Ectodermal cell (in vitro differentiated cells): ENCODE data around the gene DNAH17.

Experiments
- H3K27ac ChIP-seq: 2 replicates; pipeline ENCODE4 v1.7.0; 2013; ENCODE audit warnings: mild to moderate bottlenecking, low read depth, low read length; ENCODE audit not compliant: insufficient read depth, poor library complexity, severe bottlenecking
- H3K27me3 ChIP-seq: 2 replicates; pipeline ENCODE4 v1.7.0; 2013; ENCODE audit warnings: mild to moderate bottlenecking, low read length; ENCODE audit not compliant: insufficient read depth, control insufficient read depth, poor library complexity, severe bottlenecking
- H3K36me3 ChIP-seq: one replicate; pipeline ENCODE4 v1.7.0; 2013; ENCODE audit warnings: low read length; ENCODE audit not compliant: control insufficient read depth, insufficient read depth
- H3K4me1 ChIP-seq: one replicate; pipeline ENCODE4 v1.7.0; 2013; ENCODE audit warnings: low read length; ENCODE audit not compliant: control insufficient read depth, insufficient read depth
- H3K4me3 ChIP-seq: 2 replicates; pipeline ENCODE4 v1.7.0; 2013; ENCODE audit warnings: low read depth, low read length, control low read depth; ENCODE audit not compliant: insufficient read depth
- H3K9me3 ChIP-seq: 2 replicates; pipeline ENCODE4 v1.7.0; 2013; ENCODE audit warnings: mild to moderate bottlenecking, low read length, moderate library complexity; ENCODE audit not compliant: control insufficient read depth
- WGBS, 2 experiments: methylation state at CpG; one replicate each; pipeline ENCODE4 v1.1.7; 2013; ENCODE audit warnings: missing lambda C conversion rate in 2 of 2; 5-methylcytosine and 5-hydroxymethylcytosine counted together

Gene DNAH17

GRCh38 chr17:78525511-78526160 is 51.6 kb downstream of the DNAH17 start:
- H3K4me1 ChIP-seq: no peaks in the 10 kb centered on the region
- H3K36me3 ChIP-seq: no peaks in the 10 kb centered on the region
- no peak overlapping the region for H3K27ac ChIP-seq
- H3K9me3 ChIP-seq: no peaks in the 10 kb centered on the region
- WGBS, 2 experiments: 94 to 96% methylated on average over 17 of the region's 17 CpGs
- H3K4me3 ChIP-seq: no peak overlapping the region
- H3K27me3 ChIP-seq: no peaks in the 10 kb centered on the region

- Histone ChIP-seq H3K27ac (no peak overlapping the region), H3K9me3 (no peaks in the 10 kb centered on the region), H3K27me3 (no peaks in the 10 kb centered on the region), H3K4me1 (no peaks in the 10 kb centered on the region), H3K36me3 (no peaks in the 10 kb centered on the region), H3K4me3 (no peak overlapping the region)
- WGBS, 2 experiments: 93 to 94% methylated on average over 23 of the region's 23 CpGs
Observed at GRCh38 chr17:78524870-78525510, 52.2 kb downstream of the DNAH17 start.

DNA sequence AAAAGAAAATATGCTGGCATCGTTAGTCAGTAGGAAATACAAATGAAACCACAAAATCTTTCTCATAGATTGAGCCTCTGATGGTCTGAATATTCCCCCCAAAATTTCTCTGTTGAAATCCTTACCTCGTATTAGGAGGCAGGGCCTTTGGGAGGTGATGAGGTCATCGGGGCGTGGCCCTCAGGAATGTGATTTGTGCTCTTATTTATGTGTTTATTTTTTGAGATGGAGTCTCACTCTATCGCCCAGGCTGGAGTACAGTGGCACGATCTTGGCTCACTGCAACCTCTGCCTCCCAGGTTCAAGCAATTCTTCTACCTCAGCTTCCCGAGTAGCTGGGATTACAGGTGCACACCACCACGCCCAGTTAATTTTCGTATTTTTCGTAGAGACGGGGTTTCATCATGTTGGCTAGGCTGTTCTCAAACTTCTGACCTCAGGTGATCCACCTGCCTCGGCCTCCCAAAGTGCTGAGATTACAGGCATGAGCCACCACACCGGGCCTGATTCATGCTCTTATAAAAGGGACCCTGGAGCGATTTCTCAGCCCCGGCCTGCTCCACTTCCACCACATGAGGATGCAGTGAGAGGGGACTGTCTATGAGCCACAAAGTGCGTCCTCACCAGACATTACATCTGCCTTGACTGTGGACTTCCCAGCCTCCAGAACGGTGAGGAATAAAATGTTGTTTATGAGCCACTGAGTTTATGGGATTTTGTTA is 53.1 kb downstream of the DNAH17 start:
- no peaks in the 10 kb centered on the region for H3K27me3 ChIP-seq
- no peak overlapping the region for H3K27ac ChIP-seq
- no peak overlapping the region for H3K4me3 ChIP-seq
- 91 to 93% methylated on average over 17 of the region's 17 CpGs for WGBS, 2 experiments
- H3K9me3 ChIP-seq: no peaks in the 10 kb centered on the region
- H3K4me1 ChIP-seq: no peaks in the 10 kb centered on the region
- H3K36me3 ChIP-seq: no peaks in the 10 kb centered on the region

- H3K4me1 ChIP-seq: no peaks in the 10 kb centered on the region
- H3K9me3 ChIP-seq: no peaks in the 10 kb centered on the region
- H3K4me3 ChIP-seq: no peak overlapping the region
- 93 to 94% methylated on average over 16 of the region's 16 CpGs for WGBS, 2 experiments
- H3K27me3 ChIP-seq: no peaks in the 10 kb centered on the region
- no peak overlapping the region for H3K27ac ChIP-seq
- H3K36me3 ChIP-seq: no peaks in the 10 kb centered on the region
Observed at GRCh38 chr17:78522031-78522809, 55.0 kb downstream of the DNAH17 start.

- no peaks in the 10 kb centered on the region for H3K27me3 ChIP-seq
- 91 to 93% methylated on average over 2 of the region's 2 CpGs for WGBS, 2 experiments
- no peaks in the 10 kb centered on the region for H3K36me3 ChIP-seq
- no peak overlapping the region for H3K4me3 ChIP-seq
- no peak overlapping the region for H3K27ac ChIP-seq
- H3K4me1 ChIP-seq: no peaks in the 10 kb centered on the region
- H3K9me3 ChIP-seq: no peaks in the 10 kb centered on the region
Observed at GRCh38 chr17:78517421-78517820, 59.8 kb downstream of the DNAH17 start.

DNA sequence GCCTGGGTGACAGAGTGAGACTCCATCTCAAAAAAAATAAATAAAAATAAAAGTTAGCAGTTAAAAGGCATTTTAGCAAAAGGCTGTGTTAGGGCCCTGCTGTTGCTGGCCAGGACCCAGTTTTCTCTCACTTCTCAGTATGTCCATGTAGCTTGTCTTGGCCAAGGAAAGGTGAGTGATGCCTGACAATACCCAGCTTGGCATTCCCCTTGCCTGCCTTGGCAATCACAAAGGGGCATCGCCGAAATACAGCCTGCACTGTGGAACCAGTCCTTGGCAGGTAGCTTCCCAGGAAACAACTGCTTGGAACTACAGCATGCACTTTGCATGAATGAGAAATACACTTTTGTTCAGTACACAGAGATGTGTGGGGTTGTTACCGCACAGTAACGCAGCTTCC is 61.7 kb downstream of the DNAH17 start:
- Histone ChIP-seq H3K4me1 (no peaks in the 10 kb centered on the region), H3K9me3 (no peaks in the 10 kb centered on the region), H3K4me3 (no peak overlapping the region), H3K27me3 (no peaks in the 10 kb centered on the region), H3K27ac (no peak overlapping the region), H3K36me3 (no peaks in the 10 kb centered on the region)
- 80 to 96% methylated on average over 2 to 4 of the region's 4 CpGs for whole genome bisulfite sequencing, 2 experiments

DNA sequence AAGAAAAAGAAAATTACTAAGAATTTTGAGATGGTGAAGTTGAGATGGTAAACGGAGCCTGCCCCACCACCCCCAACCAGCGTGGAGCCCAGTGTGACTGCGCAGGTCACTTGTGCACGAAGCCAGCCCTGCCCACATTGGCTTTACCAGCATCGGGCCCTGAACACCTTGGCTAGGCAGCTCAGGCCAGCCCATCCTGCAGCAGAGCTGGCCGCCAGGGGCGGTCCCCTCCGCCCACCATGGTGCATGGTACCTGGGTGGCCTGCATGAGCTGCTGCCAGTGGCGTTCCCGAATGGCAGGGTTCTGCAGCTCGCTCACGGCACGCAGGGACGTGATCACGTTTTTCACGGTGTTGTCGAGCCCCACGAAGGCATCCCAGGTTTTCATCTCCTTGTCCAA is 62.7 kb downstream of the DNAH17 start:
- no peak overlapping the region for H3K27ac ChIP-seq
- H3K4me1 ChIP-seq: no peaks in the 10 kb centered on the region
- WGBS, 2 experiments: 91 to 93% methylated on average over 18 of the region's 18 CpGs
- H3K9me3 ChIP-seq: no peaks in the 10 kb centered on the region
- H3K4me3 ChIP-seq: no peak overlapping the region
- no peaks in the 10 kb centered on the region for H3K36me3 ChIP-seq
- no peaks in the 10 kb centered on the region for H3K27me3 ChIP-seq

GRCh38 chr17:78512976-78513375 is 64.2 kb downstream of the DNAH17 start:
- Histone ChIP-seq H3K27ac (no peak overlapping the region), H3K9me3 (no peaks in the 10 kb centered on the region), H3K4me3 (no peak overlapping the region), H3K36me3 (no peaks in the 10 kb centered on the region), H3K4me1 (no peaks in the 10 kb centered on the region), H3K27me3 (no peaks in the 10 kb centered on the region)
- WGBS, 2 experiments: 95 to 98% methylated on average over 4 of the region's 4 CpGs

- H3K36me3 ChIP-seq: no peaks in the 10 kb centered on the region
- H3K9me3 ChIP-seq: no peaks in the 10 kb centered on the region
- H3K4me3 ChIP-seq: no peak overlapping the region
- H3K27ac ChIP-seq: no peak overlapping the region
- WGBS, 2 experiments: 86 to 90% methylated on average over 28 of the region's 28 CpGs
- H3K27me3 ChIP-seq: no peaks in the 10 kb centered on the region
- H3K4me1 ChIP-seq: no peaks in the 10 kb centered on the region
Observed at GRCh38 chr17:78510141-78511075, 66.8 kb downstream of the DNAH17 start.
